ENCODE measurements around the gene GATC. TPM values are rescaled to one million over a fixed set of nuclear protein-coding genes. Genes with fewer than 3 reads are reported as not detected.

Gene GATC
- total and polyA plus RNA-seq, 2 donors (not counting 3 experiments of a cell fraction or from before 2014, with no cell fraction given) = 13.0 to 28.8 TPM

DNA sequence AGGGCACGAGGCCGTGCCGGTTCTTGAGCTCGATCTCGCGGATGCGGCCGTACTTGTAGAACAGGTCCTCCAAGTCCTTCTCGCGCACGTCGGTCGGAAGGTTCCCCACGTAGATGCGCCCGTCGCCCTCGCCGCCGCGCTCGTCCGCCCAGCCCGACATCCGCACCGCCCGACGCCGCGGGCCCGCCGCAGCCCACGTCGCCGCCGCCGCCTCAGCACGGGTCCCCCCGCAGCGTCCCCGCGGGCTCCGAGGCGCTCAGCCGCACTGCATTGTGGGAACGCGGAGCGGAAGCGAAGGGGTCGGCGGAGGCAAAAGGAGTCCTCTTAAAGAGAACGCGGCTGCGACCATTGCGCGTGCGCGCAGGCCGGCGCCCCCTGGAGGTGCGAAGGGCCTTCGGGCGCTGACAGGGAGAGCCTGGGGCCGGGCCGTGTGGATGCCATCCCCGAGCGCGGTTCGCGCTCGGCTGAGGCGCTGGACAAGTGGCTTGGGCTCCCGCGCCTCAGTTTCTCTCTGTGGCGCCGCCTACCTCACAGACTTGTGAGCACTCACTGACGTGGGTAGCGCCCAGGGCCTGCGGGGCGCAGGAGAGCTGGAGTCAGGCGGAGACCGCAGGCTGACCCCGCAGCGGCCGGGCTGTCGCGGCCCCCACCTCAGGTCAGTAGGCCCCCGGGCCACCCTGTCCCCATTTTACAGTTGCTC lies 23.4 kb downstream of the GATC start, which contains the start of gene SRSF9:
Gene SRSF9, minus strand, starts transcription at position 299 of the 700 bp plus-strand sequence. Its CDS starts 139 bp downstream, at position 160.
- Histone ChIP-seq H3K79me2 (ENCODE audit: control insufficient read depth, insufficient read depth, low read length) (peaks cover 49% of the 10 kb centered on the region), H3K4me3 (replicated peaks in 1 of 3; ENCODE audit: insufficient read depth in 1 of 3, low read depth in 1 of 3, low read length in 3 of 3) (peak within 1 kb of the TSS; percentile 54 to 90 (median 78)), H3K4me1 (ENCODE audit: control insufficient read depth, extremely low read depth, insufficient read depth, low read length) (peaks cover 5% of the 10 kb centered on the region), H3K27ac (ENCODE audit: insufficient read depth, low read depth, low read length) (peak within 1 kb of the TSS; percentile 68), H3K9me1 (replicated peaks; ENCODE audit: control insufficient read depth, extremely low read depth, insufficient read depth, low read length) (no peaks in the 10 kb centered on the region), H3K27me3 (ENCODE audit: control insufficient read depth in 2 of 2, insufficient read depth in 2 of 2, low read length in 2 of 2) (no peaks in the 10 kb centered on the region), H2AFZ (ENCODE audit: low read depth, low read length) (peak within 1 kb of the TSS; percentile 68), H3K36me3 (ENCODE audit: control insufficient read depth in 2 of 2, extremely low read depth in 1 of 2, insufficient read depth in 2 of 2, low read length in 2 of 2) (peaks cover 7% of the 10 kb centered on the region in 2 experiments), H3K4me2 (ENCODE audit: insufficient read depth, low read length) (peak within 1 kb of the TSS; percentile 46), H3K9ac (replicated peaks; ENCODE audit: extremely low read depth, insufficient read depth, low read length) (peak within 1 kb of the TSS; percentile 76), H4K20me1 (replicated peaks; ENCODE audit: control insufficient read depth, extremely low read depth, insufficient read depth, low read length) (peaks cover 2% of the 10 kb centered on the region), H3K9me3 (replicated peaks; ENCODE audit: control insufficient read depth, insufficient read depth, low read length) (no peaks in the 10 kb centered on the region)
- DNase-seq (ENCODE audit: low read depth, low spot score) = peak; percentile 96
- no TSS peak for BruUV-seq (replicated peaks)
- TF ChIP-seq, protein P1, sequence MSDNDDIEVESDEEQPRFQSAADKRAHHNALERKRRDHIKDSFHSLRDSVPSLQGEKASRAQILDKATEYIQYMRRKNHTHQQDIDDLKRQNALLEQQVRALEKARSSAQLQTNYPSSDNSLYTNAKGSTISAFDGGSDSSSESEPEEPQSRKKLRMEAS (IDR thresholded peaks at IDR 0.05; ENCODE audit: insufficient read depth, insufficient read length) = peak; percentile 11
- no peak for TF ChIP-seq MYC (IDR thresholded peaks at IDR 0.05; ENCODE audit: low read depth, low read length)
- TF ChIP-seq, protein P2, sequence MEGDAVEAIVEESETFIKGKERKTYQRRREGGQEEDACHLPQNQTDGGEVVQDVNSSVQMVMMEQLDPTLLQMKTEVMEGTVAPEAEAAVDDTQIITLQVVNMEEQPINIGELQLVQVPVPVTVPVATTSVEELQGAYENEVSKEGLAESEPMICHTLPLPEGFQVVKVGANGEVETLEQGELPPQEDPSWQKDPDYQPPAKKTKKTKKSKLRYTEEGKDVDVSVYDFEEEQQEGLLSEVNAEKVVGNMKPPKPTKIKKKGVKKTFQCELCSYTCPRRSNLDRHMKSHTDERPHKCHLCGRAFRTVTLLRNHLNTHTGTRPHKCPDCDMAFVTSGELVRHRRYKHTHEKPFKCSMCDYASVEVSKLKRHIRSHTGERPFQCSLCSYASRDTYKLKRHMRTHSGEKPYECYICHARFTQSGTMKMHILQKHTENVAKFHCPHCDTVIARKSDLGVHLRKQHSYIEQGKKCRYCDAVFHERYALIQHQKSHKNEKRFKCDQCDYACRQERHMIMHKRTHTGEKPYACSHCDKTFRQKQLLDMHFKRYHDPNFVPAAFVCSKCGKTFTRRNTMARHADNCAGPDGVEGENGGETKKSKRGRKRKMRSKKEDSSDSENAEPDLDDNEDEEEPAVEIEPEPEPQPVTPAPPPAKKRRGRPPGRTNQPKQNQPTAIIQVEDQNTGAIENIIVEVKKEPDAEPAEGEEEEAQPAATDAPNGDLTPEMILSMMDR (IDR thresholded peaks at IDR 0.05; ENCODE audit: extremely low read depth in 1 of 2, insufficient read depth in 1 of 2, low read depth in 1 of 2, low read length in 2 of 2) = peak; percentile 96 to 99
- peak; percentile 87 for TF ChIP-seq POLR2A (IDR thresholded peaks at IDR 0.05; ENCODE audit: low read depth, low read length)
- TF ChIP-seq EZH2 (IDR thresholded peaks at IDR 0.05; ENCODE audit: borderline replicate concordance, low read depth, low read length, severe bottlenecking) = no peak
- TF ChIP-seq POLR2AphosphoS5 (IDR thresholded peaks at IDR 0.05; ENCODE audit: insufficient read depth, low read depth, low read length) = peak; percentile 81
- no peak for TF ChIP-seq GATA2 (IDR thresholded peaks at IDR 0.05; ENCODE audit: insufficient read depth, insufficient read length, low read depth, low read length)
- TF ChIP-seq FOS (IDR thresholded peaks at IDR 0.05; ENCODE audit: borderline replicate concordance, insufficient read depth, low read length) = no peak
- no peak for TF ChIP-seq JUN (IDR thresholded peaks at IDR 0.05; ENCODE audit: borderline replicate concordance, insufficient read depth, insufficient read length, low read depth)
- ChIA-PET CTCF (interaction anchor here (1.0 to 3.9 kb wide), 3 partner anchors 21 to 27 kb away, joined by 3 to 29 read pairs (median 5); partner anchors contain the start of gene DYNLL1), POLR2A (interaction anchor here (0.6 to 2.8 kb wide), 3 partner anchors 11 to 112 kb away, joined by 4 to 24 read pairs (median 5); partner anchors contain the start of genes DYNLL1 and POP5)
- intact Hi-C loops (cut with micrococcal nuclease) = loop anchor here (1.0 to 2.0 kb wide), 2 partner anchors 26 to 59 kb away; partner anchors contain the start of gene COQ5
- FAIRE-seq = peak; percentile 93
- dilution Hi-C loops (cut with MboI; ENCODE audit: extremely low pct_ligation_motif_present, low sequenced_read_pairs) = no loop called here

Data from endothelial cell of umbilical vein (primary cell).